HEK293 (cell line): ENCODE measurements around the gene SLC16A4.

Experiments used
- FEZF1 ChIP-seq: fragments of 450-650 bp; formaldehyde crosslinking; IDR thresholded peaks from 2 replicates; pipeline ENCODE4 v1.5.1; 2016; ENCODE audit warnings: missing biosample characterization, missing genetic modification characterization
- MZF1 ChIP-seq: fragments of 450-650 bp; formaldehyde crosslinking; IDR thresholded peaks from 2 replicates; pipeline ENCODE4 v1.5.1; 2017; ENCODE audit warnings: missing biosample characterization, missing genetic modification characterization, borderline replicate concordance
- PRDM1 ChIP-seq: fragments of 450-650 bp; formaldehyde crosslinking; IDR thresholded peaks from 2 replicates; pipeline ENCODE4; 2016; ENCODE audit warnings: missing biosample characterization, missing genetic modification characterization
- SP2 ChIP-seq: fragments of 450-650 bp; formaldehyde crosslinking; IDR thresholded peaks from 2 replicates; pipeline ENCODE4 v1.5.1; 2016; ENCODE audit warnings: missing biosample characterization, missing genetic modification characterization
- TSHZ1 ChIP-seq: fragments of 450-650 bp; formaldehyde crosslinking; IDR thresholded peaks from 2 replicates; pipeline ENCODE4 v1.5.1; 2016; ENCODE audit warnings: missing biosample characterization, missing genetic modification characterization, borderline replicate concordance
- ZBTB8A ChIP-seq: fragments of 450-650 bp; formaldehyde crosslinking; IDR thresholded peaks from 2 replicates; pipeline ENCODE4 v1.5.1; 2016; ENCODE audit warnings: missing biosample characterization, missing genetic modification characterization
- ZNF223 ChIP-seq: fragments of 450-650 bp; formaldehyde crosslinking; IDR thresholded peaks from 2 replicates; pipeline ENCODE4 v1.5.1; 2016; ENCODE audit warnings: missing biosample characterization, missing genetic modification characterization
- ZNF23 ChIP-seq: fragments of 450-650 bp; formaldehyde crosslinking; IDR thresholded peaks from 2 replicates; pipeline ENCODE4 v1.5.1; 2016; ENCODE audit warnings: missing biosample characterization, missing genetic modification characterization, borderline replicate concordance
- ZNF280C ChIP-seq: fragments of 450-650 bp; formaldehyde crosslinking; IDR thresholded peaks from 2 replicates; pipeline ENCODE4 v1.5.1; 2016; ENCODE audit warnings: missing biosample characterization, missing genetic modification characterization
- ZNF473 ChIP-seq: fragments of 450-650 bp; formaldehyde crosslinking; IDR thresholded peaks from 2 replicates; pipeline ENCODE4 v1.5.1; 2017; ENCODE audit warnings: missing biosample characterization, missing genetic modification characterization
- ZNF513 ChIP-seq: fragments of 450-650 bp; IDR thresholded peaks from 2 replicates; pipeline ENCODE4 v1.5.1; 2018; ENCODE audit warnings: missing biosample characterization, missing genetic modification characterization
- ZNF518A ChIP-seq: fragments of 450-650 bp; formaldehyde crosslinking; conservative IDR thresholded peaks from 2 replicates; pipeline ENCODE4 v1.5.1; 2016; ENCODE audit warnings: low read depth, missing biosample characterization, missing genetic modification characterization
- ZNF555 ChIP-seq: fragments of 450-650 bp; formaldehyde crosslinking; conservative IDR thresholded peaks from 2 replicates; pipeline ENCODE4 v1.5.1; 2017; ENCODE audit warnings: missing biosample characterization, mild to moderate bottlenecking, missing genetic modification characterization, inconsistent platforms
- ZNF580 ChIP-seq: fragments of 450-650 bp; formaldehyde crosslinking; IDR thresholded peaks from 2 replicates; pipeline ENCODE4 v1.5.1; 2016; ENCODE audit warnings: missing biosample characterization, missing genetic modification characterization
- ZNF621 ChIP-seq: fragments of 450-650 bp; formaldehyde crosslinking; IDR thresholded peaks from 2 replicates; pipeline ENCODE4 v1.5.1; 2017; ENCODE audit warnings: missing biosample characterization, missing genetic modification characterization
- ZNF623 ChIP-seq: fragments of 450-650 bp; formaldehyde crosslinking; IDR thresholded peaks from 2 replicates; pipeline ENCODE4 v1.5.1; 2016; ENCODE audit warnings: missing biosample characterization, missing genetic modification characterization
- ZNF626 ChIP-seq: fragments of 450-650 bp; sonication (Bioruptor Pico); formaldehyde crosslinking; IDR thresholded peaks from 2 replicates; pipeline ENCODE4 v1.5.1; 2018; ENCODE audit warnings: missing biosample characterization, missing genetic modification characterization, inconsistent platforms
- ZNF747 ChIP-seq: fragments of 450-650 bp; formaldehyde crosslinking; IDR thresholded peaks from 2 replicates; pipeline ENCODE4 v1.5.1; 2016; ENCODE audit warnings: missing biosample characterization, missing genetic modification characterization
- ZNF792 ChIP-seq: fragments of 450-650 bp; formaldehyde crosslinking; IDR thresholded peaks from 2 replicates; pipeline ENCODE4 v1.5.1; 2016; ENCODE audit warnings: missing biosample characterization, missing genetic modification characterization
- TF ChIP-seq, protein P1 (sequence below): fragments of 450-650 bp; formaldehyde crosslinking; IDR thresholded peaks from 2 replicates; pipeline ENCODE4 v1.5.1; 2016; ENCODE audit warnings: missing biosample characterization, missing genetic modification characterization
- TF ChIP-seq, protein P2 (sequence below): fragments of 450-650 bp; formaldehyde crosslinking; IDR thresholded peaks from 2 replicates; pipeline ENCODE4 v1.5.1; 2017; ENCODE audit warnings: missing biosample characterization, missing genetic modification characterization
- TF ChIP-seq, protein P3 (sequence below): fragments of 450-650 bp; formaldehyde crosslinking; IDR thresholded peaks from 2 replicates; pipeline ENCODE4 v1.5.1; 2016; ENCODE audit warnings: missing biosample characterization, missing genetic modification characterization

The SLC16A4 gene

DNA sequence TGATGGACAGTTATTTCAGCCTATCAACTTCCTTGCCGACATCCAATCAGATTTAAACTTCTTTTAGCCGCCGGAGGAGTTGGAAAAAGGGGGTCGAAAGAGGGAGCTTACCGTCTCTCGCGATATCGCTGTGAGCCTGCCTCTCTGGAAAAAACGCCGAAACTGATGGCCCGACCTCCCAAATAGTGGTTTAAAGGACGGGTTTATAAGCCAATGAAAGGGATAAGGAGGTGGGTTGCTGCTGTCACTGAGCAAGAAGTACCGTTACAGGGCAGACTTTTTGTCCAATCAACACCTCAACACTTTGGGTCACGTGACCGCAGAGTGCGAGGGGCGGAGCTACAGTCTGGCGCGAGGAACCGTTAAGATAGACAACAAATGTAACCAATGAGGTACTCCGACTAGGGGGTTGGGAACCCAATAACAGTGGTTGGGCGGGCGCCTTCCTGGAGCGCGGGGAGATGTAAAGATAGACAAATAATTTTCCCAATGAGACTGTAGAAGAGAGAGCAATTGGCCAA is 51.9 kb downstream of the SLC16A4 start, which contains the start of gene RBM15 (continued):
- TF ChIP-seq ZNF280C (tag by site-specific recombination): no peak
- TF ChIP-seq ZNF626 (tag by site-specific recombination): no peak
- TF ChIP-seq, protein P1, sequence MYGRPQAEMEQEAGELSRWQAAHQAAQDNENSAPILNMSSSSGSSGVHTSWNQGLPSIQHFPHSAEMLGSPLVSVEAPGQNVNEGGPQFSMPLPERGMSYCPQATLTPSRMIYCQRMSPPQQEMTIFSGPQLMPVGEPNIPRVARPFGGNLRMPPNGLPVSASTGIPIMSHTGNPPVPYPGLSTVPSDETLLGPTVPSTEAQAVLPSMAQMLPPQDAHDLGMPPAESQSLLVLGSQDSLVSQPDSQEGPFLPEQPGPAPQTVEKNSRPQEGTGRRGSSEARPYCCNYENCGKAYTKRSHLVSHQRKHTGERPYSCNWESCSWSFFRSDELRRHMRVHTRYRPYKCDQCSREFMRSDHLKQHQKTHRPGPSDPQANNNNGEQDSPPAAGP (tag by site-specific recombination): no peak
- TF ChIP-seq ZBTB8A: no peak
- no peak for TF ChIP-seq ZNF747 (tag by site-specific recombination)
- TF ChIP-seq ZNF580: no peak; the same call in 1 of the 2 replicates
- TF ChIP-seq PRDM1 (tag by site-specific recombination): no peak
- TF ChIP-seq ZNF518A (tag by site-specific recombination): no peak; the same call in 1 of the 2 replicates
- no peak for TF ChIP-seq ZNF473 (tag by site-specific recombination)
- TF ChIP-seq ZNF792 (tag by site-specific recombination): no peak
- no peak for TF ChIP-seq ZNF223 (tag by site-specific recombination)
- TF ChIP-seq ZNF555 (tag by site-specific recombination): no peak
- no peak for TF ChIP-seq ZNF623
- no peak for TF ChIP-seq MZF1 (tag by site-specific recombination)
- peak; percentile 92 for TF ChIP-seq SP2 (tag by site-specific recombination)
- TF ChIP-seq, protein P2, sequence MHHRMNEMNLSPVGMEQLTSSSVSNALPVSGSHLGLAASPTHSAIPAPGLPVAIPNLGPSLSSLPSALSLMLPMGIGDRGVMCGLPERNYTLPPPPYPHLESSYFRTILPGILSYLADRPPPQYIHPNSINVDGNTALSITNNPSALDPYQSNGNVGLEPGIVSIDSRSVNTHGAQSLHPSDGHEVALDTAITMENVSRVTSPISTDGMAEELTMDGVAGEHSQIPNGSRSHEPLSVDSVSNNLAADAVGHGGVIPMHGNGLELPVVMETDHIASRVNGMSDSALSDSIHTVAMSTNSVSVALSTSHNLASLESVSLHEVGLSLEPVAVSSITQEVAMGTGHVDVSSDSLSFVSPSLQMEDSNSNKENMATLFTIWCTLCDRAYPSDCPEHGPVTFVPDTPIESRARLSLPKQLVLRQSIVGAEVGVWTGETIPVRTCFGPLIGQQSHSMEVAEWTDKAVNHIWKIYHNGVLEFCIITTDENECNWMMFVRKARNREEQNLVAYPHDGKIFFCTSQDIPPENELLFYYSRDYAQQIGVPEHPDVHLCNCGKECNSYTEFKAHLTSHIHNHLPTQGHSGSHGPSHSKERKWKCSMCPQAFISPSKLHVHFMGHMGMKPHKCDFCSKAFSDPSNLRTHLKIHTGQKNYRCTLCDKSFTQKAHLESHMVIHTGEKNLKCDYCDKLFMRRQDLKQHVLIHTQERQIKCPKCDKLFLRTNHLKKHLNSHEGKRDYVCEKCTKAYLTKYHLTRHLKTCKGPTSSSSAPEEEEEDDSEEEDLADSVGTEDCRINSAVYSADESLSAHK: no peak
- TF ChIP-seq, protein P3, sequence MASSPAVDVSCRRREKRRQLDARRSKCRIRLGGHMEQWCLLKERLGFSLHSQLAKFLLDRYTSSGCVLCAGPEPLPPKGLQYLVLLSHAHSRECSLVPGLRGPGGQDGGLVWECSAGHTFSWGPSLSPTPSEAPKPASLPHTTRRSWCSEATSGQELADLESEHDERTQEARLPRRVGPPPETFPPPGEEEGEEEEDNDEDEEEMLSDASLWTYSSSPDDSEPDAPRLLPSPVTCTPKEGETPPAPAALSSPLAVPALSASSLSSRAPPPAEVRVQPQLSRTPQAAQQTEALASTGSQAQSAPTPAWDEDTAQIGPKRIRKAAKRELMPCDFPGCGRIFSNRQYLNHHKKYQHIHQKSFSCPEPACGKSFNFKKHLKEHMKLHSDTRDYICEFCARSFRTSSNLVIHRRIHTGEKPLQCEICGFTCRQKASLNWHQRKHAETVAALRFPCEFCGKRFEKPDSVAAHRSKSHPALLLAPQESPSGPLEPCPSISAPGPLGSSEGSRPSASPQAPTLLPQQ (tag by site-specific recombination): 0 out of 2 replicates have a peak, but pooled peaks have one; percentile 0
- TF ChIP-seq ZNF513: no peak
- no peak for TF ChIP-seq ZNF621
- TF ChIP-seq ZNF23: no peak
- no peak for TF ChIP-seq TSHZ1 (tag by site-specific recombination)
- TF ChIP-seq FEZF1 (tag by site-specific recombination): no peak
